HepG2 (cell line): ENCODE measurements around the gene PTPRH. TPM values are rescaled to one million over a fixed set of nuclear protein-coding genes. Genes with fewer than 3 reads are reported as not detected.

Experiments
- AFF4 ChIP-seq: sonication (generic); formaldehyde crosslinking; IDR thresholded peaks from 2 replicates; pipeline ENCODE4 v1.4.0; 2020; ENCODE audit warnings: missing genetic modification reagents
- HHEX ChIP-seq: IDR thresholded peaks from 2 replicates; pipeline ENCODE4 v1.6.1; 2016; ENCODE audit warnings: control low read depth
- HNF4A ChIP-seq: sonication (generic); formaldehyde crosslinking; IDR thresholded peaks from 2 replicates; pipeline ENCODE4 v1.4.0; 2020; ENCODE audit warnings: missing genetic modification reagents
- IRF2 ChIP-seq: IDR thresholded peaks from 2 replicates; pipeline ENCODE4 v1.6.1; 2018; ENCODE audit warnings: missing genetic modification reagents, missing compliant biosample characterization
- KLF6 ChIP-seq: IDR thresholded peaks from 2 replicates; pipeline ENCODE4 v1.8.0; 2016; ENCODE audit warnings: missing biosample characterization, missing genetic modification reagents
- LRRFIP1 ChIP-seq: sonication (generic); formaldehyde crosslinking; conservative IDR thresholded peaks from 2 replicates; pipeline ENCODE4 v1.4.0; 2020; ENCODE audit warnings: missing genetic modification reagents
- MZF1 ChIP-seq: sonication (generic); formaldehyde crosslinking; IDR thresholded peaks from 2 replicates; pipeline ENCODE4 v1.8.1; 2023; ENCODE audit warnings: mild to moderate bottlenecking, missing genetic modification reagents, borderline replicate concordance
- NR2C2 ChIP-seq: sonication (generic); formaldehyde crosslinking; IDR thresholded peaks from 2 replicates; pipeline ENCODE4 v1.4.0; 2020; ENCODE audit warnings: missing genetic modification reagents, mild to moderate bottlenecking, moderate library complexity, borderline replicate concordance
- PHB2 ChIP-seq: fragments of 450-650 bp; IDR thresholded peaks from 2 replicates; pipeline ENCODE4 v1.6.1; 2018; ENCODE audit not compliant: partially characterized antibody
- SRSF4 ChIP-seq: fragments of 200-400 bp; formaldehyde crosslinking; IDR thresholded peaks from one replicate; pipeline ENCODE4 v1.6.1; 2018; ENCODE audit warnings: mild to moderate bottlenecking, low read depth, low read length, moderate library complexity; ENCODE audit not compliant: poor library complexity, severe bottlenecking
- UBTF ChIP-seq: sonication (generic); formaldehyde crosslinking; IDR thresholded peaks from 2 replicates; pipeline ENCODE4 v1.4.0; 2020; ENCODE audit warnings: mild to moderate bottlenecking, missing genetic modification reagents
- YEATS2 ChIP-seq: sonication (generic); formaldehyde crosslinking; IDR thresholded peaks from 2 replicates; pipeline ENCODE4 v1.4.0; 2020; ENCODE audit warnings: missing genetic modification reagents, borderline replicate concordance
- ZBTB42 ChIP-seq: sonication (generic); formaldehyde crosslinking; IDR thresholded peaks from 2 replicates; pipeline ENCODE4 v1.5.0; 2020; ENCODE audit warnings: mild to moderate bottlenecking, missing genetic modification reagents
- ZNF17 ChIP-seq: sonication (generic); formaldehyde crosslinking; IDR thresholded peaks from 2 replicates; pipeline ENCODE4 v1.5.0; 2020; ENCODE audit warnings: mild to moderate bottlenecking, missing genetic modification reagents
- ZNF496 ChIP-seq: sonication (generic); formaldehyde crosslinking; IDR thresholded peaks from 2 replicates; pipeline ENCODE4 v1.8.1; 2023; ENCODE audit warnings: mild to moderate bottlenecking, moderate library complexity, missing genetic modification reagents; ENCODE audit not compliant: insufficient replicate concordance
- ZNF503 ChIP-seq: sonication (generic); formaldehyde crosslinking; IDR thresholded peaks from 2 replicates; pipeline ENCODE4 v1.4.0; 2020; ENCODE audit warnings: missing genetic modification reagents
- polyA plus RNA-seq, 8 experiments: library from polyadenylated mRNA; depleted of rRNA in 3 of 8; stranded (reverse) in 7 of 8; unstranded in 1 of 8; fragments of >200 nt; fragmentation: Illumina TruSeq in 4 of 8; extraction: Trizol in 4 of 8; gene quantifications; 2 replicates each; pipeline versions ENCODE4 v1.2.1 to v1.2.3, GENCODE V29; 2011 to 2016; ENCODE audit warnings: low read depth in 4 of 8, missing spikeins in 1 of 8, mixed read lengths in 1 of 8; ENCODE audit not compliant: insufficient read depth in 1 of 8
- total RNA-seq, 5 experiments: library from RNA; depleted of rRNA; stranded (reverse); fragments of >200 nt; fragmentation: Illumina TruSeq; extraction: Trizol; gene quantifications; 2 replicates each; pipeline ENCODE4 v1.2.3, GENCODE V29; 2016; ENCODE audit warnings: low read depth in 1 of 5
- TF ChIP-seq, protein P1 (sequence below): sonication (generic); formaldehyde crosslinking; IDR thresholded peaks from 2 replicates; pipeline ENCODE4 v1.4.0; 2020; ENCODE audit warnings: mild to moderate bottlenecking, missing genetic modification reagents

The PTPRH gene
- total and polyA plus RNA-seq, 2 of the 13 experiments (the other 11 are each of a cell fraction or from before 2014, with no cell fraction given) = 14.7 to 125 TPM

DNA sequence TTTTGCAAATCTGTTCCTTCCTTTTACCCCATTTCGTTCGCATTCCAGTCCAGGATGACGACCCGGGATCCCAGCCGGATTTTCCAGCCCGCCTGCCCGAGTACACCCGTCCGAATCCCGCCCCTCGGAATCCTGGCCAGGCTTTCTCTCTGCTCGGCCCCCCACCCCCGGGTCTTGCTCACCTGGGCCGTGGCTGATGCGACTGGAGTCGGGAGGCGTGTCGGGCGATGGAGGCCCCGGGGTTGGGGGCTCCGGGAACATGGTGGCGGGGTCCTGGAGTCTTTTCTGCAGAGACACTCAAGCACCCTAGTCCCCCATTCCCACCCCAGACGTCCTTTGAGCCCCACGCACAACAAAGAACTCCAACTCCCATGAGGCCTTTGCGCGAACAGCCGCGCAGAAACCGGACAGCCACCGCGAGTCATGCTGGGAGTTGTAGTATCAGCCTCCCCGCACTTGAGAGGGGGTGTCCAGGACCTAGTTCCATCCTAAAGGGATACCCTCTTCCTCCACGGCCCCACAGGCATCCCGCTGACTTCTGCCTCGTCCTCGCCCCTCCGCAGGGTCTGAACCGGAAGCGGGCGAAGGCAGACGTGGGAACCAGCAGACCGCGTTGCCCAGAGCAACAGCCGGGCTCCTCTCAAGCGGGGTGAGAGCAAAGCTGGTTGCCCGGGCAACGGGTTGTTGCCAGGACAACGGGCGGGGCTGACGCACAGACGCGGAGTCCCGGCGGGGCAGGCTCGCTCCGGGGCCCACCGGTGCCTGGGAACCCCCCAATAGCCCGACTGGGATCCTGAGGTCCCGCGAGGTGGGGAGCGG is 30.3 kb downstream of the PTPRH start (continued):
- TF ChIP-seq AFF4 (CRISPR knock-in tag) (no peak), HHEX (CRISPR knock-in tag) (no peak), PHB2 (no peak), SRSF4 (no peak), ZNF503 (CRISPR knock-in tag) (no peak), LRRFIP1 (no peak), YEATS2 (CRISPR knock-in tag) (no peak), ZNF17 (CRISPR knock-in tag) (no peak), ZBTB42 (0 out of 2 replicates have a peak, but pooled peaks have one; percentile 7), UBTF (CRISPR knock-in tag) (0 out of 2 replicates have a peak, but pooled peaks have one; percentile 22), IRF2 (CRISPR knock-in tag) (no peak), MZF1 (no peak), NR2C2 (CRISPR knock-in tag) (no peak; the same call in 1 of the 2 replicates), KLF6 (CRISPR knock-in tag) (no peak), ZNF496 (CRISPR knock-in tag) (no peak), HNF4A (CRISPR knock-in tag) (no peak)
- TF ChIP-seq, protein P1, sequence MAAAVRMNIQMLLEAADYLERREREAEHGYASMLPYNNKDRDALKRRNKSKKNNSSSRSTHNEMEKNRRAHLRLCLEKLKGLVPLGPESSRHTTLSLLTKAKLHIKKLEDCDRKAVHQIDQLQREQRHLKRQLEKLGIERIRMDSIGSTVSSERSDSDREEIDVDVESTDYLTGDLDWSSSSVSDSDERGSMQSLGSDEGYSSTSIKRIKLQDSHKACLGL (CRISPR knock-in tag) = 0 out of 2 replicates have a peak, but pooled peaks have one; percentile 16
